Raji (cell line): ENCODE results near the gene TOP3B.

Source experiments
- POLR2A ChIP-seq: IDR thresholded peaks from 2 replicates; pipeline ENCODE4 v1.6.1; 2011; ENCODE audit warnings: low read depth, low read length, control low read depth; ENCODE audit not compliant: insufficient read depth

The TOP3B gene

DNA sequence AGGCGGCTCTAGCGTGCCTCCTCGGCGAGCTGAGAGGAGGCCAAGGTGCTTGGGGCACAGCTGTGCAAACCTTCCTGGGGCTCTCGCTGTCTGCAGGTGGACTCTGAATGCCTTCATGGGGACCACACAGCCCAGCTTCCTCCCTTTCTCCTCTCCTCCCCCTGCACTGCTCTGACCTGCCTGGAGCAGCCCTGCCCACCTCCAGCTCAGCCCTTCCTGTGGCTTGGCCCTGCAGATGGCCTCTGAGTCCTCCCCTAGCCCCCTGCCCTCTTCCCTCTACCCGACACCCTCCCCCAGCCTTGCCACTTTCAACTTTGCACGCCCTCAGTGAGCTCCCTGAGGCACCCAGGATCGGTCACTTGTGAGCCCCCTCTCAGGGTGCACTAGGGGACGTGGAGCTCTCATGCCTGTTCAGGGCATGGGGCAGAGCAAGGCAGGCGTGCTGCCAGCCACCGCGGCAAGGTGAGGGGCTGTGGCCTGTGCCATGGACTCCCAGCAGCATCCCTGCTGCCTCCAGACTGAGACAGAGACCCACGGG lies 61.3 kb downstream of the TOP3B start:
- TF ChIP-seq POLR2A = no peak

GRCh38 chr22:21920341-21921183 lies 62.0 kb downstream of the TOP3B start:
- no peak for TF ChIP-seq POLR2A

- TF ChIP-seq POLR2A = no peak
Measured at GRCh38 chr22:21919526-21920307, 62.9 kb downstream of the TOP3B start.

GRCh38 chr22:21918466-21919185 lies 64.0 kb downstream of the TOP3B start:
- no peak for TF ChIP-seq POLR2A

DNA sequence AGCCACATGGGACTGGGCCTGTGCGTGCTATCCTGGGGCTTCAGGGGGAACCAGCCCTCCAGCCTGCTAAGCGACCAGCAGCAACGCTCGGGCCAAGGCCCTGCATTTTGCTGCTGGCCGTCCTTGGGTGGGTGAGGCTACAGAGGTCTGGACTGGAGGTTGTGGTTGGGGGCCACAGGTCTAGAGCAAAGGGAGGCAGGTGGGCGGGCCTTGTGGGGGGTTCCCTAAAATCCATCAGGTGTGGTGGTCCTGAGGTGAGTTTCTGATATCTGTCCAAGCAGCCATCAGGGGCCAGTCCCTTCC lies 64.7 kb downstream of the TOP3B start:
- no peak for TF ChIP-seq POLR2A

- no peak for TF ChIP-seq POLR2A
Measured at GRCh38 chr22:21917181-21917958, 65.2 kb downstream of the TOP3B start.

GRCh38 chr22:21916309-21916918 lies 66.2 kb downstream of the TOP3B start:
- no peak for TF ChIP-seq POLR2A

DNA sequence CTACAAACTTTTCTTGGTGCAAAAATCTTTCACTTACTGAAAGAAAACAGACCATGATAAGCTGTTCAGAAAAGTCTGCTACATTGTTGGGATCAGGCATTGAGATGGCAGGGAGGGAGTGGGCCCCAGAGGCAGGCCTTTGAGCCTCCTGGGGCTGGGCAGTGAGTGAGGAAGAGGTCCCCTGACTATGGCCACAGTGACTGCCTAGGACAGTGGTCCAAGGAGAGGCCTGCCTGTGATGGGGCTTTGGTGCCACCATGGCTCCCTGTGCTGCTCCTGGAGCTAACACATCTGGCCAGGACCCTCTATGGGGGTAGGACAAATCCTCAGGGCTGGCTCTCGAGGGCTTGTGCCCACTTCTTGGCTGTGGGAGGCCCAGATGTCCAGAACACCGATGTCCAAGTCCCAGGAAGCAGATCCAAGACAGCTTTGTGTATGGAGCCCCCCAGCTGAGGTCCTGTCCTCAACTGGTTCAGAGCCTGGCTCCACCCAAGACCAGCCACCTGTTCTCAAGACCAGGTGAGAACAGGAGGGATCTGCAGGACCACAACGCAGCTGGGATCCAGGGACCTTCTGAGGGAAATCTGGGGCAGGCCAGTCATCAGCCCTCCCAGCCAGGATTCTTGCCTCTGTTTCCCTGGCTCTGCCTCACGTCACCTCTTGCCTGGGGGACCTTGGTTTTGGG lies 66.8 kb downstream of the TOP3B start:
- TF ChIP-seq POLR2A = no peak

DNA sequence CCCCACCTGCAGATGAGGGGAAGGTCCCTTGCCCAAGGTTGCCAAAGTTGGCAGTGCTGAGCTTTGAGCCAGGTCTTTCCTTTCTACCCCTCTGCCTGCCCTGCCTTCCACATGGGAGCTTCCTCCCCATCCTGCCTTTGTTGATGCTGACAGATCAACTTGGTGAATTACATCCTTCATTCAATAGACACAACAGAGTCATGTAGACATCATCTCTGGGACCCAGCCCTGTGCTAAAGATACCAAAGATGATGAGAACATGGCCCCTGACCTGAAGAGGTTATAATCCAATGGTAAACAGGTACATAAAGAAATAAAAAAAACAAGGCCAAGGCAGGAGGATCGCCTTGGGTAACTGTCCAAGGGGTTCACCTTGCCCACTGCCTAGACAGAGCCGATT lies 72.7 kb downstream of the TOP3B start:
- TF ChIP-seq POLR2A = no peak

- TF ChIP-seq POLR2A = no peak
Measured at GRCh38 chr22:21907638-21908522, 74.7 kb downstream of the TOP3B start.
